Fibroblast of skin of scalp (primary cell): Measurements from ENCODE around the gene CAPG.

Source experiments
- DNase-seq: peaks from one replicate; pipeline ENCODE4 v3.0.0-alpha.2; 2013

The CAPG gene

GRCh38 chr2:85356186-85356585, 54.0 kb downstream of the CAPG start:
- DNase-seq = no peak

GRCh38 chr2:85355521-85355920, 54.6 kb downstream of the CAPG start:
- no peak for DNase-seq

- no peak for DNase-seq
Measured at GRCh38 chr2:85355073-85355410, 55.1 kb downstream of the CAPG start.

GRCh38 chr2:85354286-85355072, 55.7 kb downstream of the CAPG start, which contains the start of the genes ELMOD3 and RETSAT:
Gene ELMOD3 (plus strand): TSS chr2:85354769. CDS start chr2:85357199, 2,430 bp downstream.
Gene RETSAT (minus strand): TSS chr2:85354528. CDS start chr2:85354507, 21 bp downstream.
- peak; percentile 100 for DNase-seq

- DNase-seq = no peak
Measured at GRCh38 chr2:85353876-85354285, 56.3 kb downstream of the CAPG start.

- no peak for DNase-seq
Measured at GRCh38 chr2:85347599-85347998, 62.6 kb downstream of the CAPG start.
